GM19238 (cell line): Measurements from ENCODE around the gene GKN2.
"Not testable (repeated sequence)": the region's sequence is repeated elsewhere in the genome, so short reads cannot be mapped to it uniquely, and the experiment has no call there.

Source experiments
- DNase-seq: peaks from one replicate; pipeline ENCODE4 v3.0.0; 2011; ENCODE audit warnings: low spot score; ENCODE audit not compliant: insufficient read length

The GKN2 gene

DNA sequence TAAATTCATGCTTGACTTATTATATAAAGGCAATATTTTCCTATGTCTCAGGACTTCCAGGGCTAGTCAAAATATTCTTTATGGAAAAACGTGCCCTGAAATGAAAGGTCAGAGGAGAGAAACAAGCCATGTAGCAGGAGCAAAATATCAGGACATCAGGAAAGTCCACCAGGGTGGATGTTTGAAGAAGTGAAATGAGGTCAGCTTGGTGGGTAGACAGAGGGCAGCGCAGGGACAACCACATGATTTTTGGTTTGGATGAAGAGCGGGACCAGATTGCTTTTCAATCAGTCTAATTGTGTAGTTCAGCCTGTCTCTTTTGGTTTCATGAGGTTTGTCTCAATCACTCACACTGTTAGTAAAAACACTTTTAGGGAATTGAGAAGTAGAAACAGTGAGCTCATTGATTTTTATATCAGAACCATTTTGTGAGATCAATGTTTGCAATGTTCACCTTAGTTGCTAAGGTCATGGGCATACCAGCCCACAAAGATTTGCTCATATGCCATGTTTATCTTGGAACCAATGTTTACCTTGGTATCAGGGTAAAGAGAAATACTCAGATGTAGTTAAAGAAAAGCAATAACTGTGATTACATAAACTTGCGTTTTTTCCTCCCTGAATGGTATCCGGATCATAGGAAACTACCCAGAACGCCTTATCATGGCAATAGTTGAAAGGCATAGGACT, 32.1 kb downstream of the GKN2 start:
- no peak for DNase-seq

DNA sequence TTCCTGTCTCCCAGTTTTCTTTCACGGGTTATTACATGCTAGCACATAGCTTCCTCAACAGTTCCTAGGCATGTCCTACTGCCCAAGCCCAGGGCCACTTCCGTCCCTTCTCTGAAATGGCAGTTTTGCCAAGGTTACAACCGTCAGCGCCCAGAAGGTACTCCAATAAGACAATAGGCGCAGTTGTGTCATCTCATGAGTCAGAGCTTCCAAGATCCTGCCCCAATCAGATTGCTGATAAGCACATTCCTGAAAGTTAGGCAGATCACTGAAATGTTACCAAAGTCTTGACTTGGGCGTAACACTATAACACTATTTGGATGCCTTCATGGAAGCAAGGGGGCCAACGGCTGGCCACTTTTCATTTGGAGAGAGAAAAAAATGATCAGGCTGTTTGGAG, 34.2 kb downstream of the GKN2 start:
- DNase-seq: no peak

DNA sequence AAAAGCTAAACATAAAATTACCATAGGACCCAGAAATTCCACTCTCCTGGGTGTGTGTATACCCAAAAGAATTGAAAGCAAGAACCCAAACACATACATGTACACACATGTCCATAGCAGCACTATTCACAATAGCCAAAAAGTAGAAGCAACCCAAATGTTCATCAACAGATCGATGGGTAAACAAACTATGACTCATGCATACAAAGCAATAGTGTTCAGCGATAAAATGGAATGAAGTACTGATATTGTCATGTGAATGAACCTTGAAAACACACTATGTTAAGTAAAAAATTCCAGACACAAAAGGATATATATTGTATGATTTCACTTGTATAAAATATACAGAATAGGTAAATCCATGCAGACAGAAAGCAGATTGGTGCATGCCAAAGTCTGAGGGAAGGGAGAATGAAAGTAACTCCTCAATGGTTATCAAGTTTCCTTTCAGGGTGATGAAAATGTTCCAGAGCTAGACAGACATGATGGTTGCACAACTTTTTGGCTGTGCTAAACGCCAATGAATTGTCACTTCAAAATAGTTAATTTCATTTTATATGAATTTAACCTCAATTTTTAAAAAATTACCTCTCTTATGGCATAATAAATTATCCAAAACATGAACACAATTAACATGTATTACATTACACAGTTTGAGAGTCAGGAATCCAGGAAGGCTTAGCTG, 35.5 kb downstream of the GKN2 start:
- DNase-seq: no peak

DNA sequence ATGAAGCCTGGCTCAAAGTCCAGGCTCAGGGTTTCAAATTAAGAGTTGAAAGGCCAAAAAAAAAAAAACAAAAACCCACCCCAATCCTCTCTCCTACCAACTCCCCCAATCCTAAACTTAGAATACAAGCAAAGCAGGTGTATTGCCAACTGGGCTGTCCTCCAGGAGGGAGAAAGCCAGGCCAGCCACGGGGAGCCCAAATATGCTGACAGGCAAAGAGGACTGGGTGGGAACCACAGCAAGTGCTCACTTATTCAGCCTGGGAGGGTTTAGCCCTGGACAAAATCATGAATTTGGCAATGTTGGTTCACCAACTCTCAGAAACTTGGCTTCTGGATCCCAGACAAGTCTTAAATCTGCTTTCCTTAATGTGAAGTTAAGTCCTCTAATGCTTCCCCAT, 36.5 kb downstream of the GKN2 start:
- DNase-seq: no peak

DNA sequence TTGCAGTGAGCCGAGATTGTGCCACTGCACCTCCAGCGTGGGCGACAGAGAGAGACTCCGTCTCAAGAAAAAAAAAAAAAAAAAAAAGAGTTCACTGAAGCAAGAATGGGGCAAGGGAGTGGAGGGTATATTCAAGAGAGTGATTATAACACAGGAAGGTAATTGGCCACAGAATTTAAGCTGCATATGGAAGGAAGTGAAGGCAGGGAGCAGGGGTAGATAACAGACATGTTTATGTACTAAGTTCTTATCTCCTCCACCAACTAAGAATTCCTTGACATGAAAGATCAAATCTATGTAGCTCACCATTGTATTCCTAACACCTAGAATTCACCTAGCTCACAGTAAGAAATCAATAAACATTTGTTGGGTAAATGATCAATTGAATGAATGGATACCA, 37.3 kb downstream of the GKN2 start:
- no peak for DNase-seq

DNA sequence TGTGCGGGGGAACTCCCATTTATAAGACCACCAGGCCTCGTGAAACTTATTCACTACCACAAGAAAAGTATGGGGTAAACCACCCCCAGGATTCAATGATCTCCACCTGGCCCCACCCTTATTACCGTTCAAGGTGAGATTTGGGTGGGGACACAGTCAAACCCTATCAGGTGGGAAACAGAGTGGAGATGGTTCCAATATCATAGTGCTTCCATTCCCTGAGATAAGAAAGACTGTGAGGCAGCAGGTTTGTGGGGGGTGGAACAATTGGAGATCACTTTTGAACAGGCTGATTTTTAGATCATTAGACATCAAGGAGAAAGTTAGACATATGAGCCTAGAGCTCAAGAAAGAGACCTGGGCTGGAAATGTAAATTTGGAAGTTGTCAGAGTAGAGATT, 39.3 kb downstream of the GKN2 start:
- no peak for DNase-seq

DNA sequence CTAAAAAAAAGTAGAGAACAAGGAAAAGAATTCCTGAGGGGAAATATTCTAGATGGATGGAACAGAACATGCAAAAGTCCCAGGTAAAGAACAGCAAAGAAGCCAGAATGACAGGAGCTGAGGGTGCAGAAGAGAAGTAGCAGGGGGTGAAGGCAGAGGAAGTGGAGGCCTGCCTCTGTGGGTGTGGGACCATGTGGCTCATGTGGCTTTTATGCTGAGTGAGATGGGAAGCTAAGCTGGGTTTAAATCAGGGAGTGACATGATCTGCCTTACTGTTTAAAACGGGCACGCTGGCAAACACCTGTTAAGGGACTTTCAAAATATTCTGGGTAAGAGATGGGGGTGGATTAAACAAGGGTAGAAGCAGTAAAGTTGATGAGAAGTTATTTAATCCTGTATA, 40.0 kb downstream of the GKN2 start:
- DNase-seq: no peak

DNA sequence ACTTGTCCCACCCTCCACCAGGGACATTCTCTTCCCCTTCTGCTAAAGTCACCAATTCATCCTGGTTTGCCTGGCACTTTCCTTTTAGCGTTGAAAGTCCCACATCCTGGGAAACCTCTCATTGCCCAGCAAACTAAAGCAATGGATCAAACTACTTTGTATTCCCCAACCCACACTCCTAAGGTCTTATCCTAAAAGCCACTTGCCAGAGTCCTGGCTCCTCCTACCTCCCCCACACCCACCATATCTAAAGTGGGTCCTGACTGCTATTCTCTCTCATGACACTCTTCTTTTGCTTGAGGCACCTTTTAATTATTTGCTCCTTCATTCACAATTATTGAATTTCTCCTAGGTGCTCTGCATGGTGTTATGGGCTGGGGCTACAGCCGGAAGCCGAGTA, 40.6 kb downstream of the GKN2 start:
- DNase-seq: no peak

DNA sequence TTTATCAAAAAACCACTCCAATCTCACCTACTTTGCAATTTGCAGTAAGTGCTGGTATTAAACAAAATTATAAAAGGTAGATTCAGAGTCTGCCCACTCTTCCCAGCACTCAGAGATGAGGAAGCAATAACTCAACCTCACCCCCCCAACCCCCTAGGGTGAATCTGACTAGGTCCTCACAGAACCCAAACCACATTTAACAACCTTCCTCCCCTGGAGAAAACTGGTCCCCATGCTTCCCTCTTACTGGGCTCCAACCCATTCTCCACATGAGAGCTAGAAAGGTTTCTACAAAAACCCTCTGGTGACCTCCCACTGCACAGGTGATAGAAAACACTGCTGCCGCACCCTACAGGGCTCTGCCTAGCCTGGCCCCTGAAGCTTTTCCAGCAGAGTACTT, 41.0 kb downstream of the GKN2 start:
- DNase-seq: no peak

DNA sequence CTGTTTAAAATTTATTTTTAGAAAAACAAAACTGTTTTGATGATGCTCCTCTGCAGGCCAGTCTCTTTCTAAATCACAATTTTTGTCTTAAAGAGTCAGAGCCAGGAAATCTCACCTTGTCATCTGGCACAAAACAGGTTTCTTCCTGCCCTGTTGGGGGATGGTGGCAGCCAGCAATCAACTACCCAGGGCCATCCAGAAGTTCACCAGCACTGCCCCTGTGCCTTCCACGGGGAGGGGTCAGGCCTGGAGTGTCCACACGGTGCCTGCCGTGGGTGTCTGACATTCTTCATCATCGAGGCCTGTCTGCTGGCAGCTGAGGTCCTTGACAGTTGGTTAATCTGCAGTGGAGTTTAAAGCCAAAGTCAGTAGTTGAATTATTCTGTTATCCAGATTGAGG, 41.4 kb downstream of the GKN2 start:
- no peak for DNase-seq

DNA sequence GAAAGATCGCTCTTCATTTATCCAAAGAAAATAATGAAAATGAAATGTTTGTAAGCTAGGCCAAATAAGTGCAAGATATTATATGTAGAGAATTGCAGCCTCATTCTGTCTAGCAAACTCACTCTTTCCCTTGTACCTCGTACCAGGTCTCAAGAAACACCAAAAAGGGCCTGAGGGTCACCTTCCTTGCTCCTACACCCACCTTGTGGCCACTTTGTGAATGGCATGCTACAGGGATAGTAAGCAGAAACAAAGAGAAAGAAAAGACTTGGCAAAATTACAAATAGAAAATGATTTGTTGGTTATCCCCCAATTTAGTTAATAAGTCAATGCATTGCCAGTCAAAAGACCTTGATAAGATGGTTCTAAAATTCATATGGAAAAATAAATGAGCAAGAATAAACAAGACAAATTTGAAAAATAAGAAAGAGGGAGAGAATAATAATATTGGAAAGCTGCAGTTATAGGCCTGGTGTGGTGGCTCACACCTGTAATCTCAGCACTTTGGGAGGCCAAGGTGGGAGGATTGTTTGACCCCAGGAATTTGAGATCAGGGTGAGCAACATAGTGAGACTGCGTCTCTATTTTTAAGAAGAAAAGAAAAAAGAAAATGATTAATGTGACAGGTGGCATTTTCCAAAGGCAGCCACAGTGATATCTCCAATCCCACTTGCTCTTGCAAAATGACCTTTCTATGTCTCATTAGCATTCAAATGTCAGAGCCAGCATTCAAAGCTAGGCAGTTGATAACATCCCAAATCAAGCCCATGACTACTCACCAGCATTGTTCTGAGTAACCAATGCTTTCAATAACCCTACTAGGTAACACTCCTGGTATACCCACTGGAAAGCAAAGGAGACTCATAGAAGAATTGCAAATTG, 42.7 kb downstream of the GKN2 start:
- peak; percentile 44 for DNase-seq

DNA sequence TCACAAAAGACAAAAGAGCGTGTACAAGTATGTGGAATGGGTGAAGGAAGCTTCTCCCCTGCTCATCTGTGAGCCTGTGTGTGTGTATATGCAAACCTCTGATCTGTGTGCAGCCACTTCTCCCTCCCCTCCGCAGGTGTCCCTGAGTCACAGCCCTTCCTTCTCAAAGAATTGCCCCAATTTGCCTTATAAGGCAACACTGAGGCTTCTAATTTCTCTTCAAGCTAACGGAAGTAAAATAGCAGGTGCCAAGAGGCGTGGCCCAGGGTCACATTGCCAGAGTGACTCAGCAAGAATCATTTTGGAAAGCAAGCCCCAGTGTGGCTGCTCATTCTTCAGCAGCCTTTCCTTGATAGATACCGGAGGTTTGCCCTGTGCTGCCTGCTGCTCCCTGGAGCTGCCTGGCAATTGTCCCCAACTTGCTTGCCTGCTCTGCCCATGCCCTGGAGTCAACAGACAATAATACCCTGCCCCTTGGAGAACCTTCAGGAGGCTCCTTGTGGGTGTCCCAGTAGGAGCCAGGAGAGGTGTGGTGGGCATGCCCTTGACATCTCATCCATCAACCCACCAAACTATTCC, 44.2 kb downstream of the GKN2 start:
- DNase-seq: peak; percentile 58

DNA sequence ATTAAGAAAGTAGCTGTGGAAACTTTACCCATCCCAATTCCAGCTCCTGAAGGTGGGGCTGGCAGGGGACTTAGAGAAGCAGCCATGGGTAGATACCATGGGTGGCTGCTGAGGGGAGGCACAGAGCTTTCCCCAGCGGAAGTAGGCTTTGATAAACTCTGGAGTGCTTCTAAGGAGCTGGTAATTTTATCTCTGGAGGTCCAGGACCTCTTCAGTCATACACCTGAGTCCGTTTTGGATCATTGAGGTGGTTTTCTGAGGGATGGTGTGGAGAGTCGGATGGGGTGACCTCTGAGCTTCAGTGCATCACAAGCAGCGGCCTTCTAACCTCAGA, 44.8 kb downstream of the GKN2 start:
- DNase-seq: no peak

DNA sequence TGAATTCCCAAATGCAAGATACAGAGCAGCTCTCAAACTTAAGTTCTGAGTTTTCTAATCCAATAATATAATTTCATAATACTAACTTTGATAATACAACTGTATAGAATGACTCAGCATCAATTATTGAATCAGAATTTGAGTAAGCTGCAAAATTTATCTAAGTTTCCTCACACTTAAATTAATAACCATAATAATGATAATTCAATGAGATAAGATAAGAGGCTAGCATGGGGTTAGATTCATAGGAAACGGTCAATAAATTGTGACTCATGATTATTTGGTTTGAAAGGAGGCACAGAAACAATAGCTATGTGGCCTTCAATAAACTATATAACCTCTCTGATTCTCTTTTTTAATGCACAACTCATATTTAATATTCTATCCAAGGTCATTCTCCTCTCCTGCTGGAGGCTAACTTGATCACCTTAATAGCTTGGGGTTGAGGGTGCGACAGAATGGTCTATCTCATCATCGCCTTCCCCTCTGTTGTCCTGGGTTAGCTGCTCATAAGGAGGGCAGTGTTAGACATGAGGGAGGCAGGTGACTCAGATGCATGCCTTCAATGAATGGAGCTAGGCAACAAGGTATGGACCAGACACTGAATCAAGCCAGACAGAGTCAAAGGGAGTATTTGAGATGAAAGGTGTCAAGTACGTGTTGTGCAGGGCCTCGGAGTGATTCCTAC, 45.3 kb downstream of the GKN2 start:
- no peak for DNase-seq

DNA sequence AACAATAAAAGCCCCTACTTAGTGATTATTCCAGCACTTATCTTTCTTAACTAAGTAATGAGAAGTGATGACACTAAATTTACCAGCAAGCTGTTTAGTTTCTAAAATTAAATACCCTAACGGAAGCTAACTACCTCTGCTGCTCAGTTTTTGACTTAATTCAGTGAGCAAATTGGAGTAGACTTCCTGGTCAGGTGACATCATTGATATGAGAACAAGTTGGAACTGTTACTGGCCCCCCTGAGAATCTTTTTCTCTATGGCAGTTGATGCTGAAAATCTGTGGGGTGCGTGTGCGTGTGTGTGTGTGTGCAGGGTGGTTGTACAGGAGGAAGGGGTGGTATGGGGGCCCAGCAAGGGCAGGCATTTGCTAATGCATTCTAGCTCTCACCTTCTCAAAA, 46.0 kb downstream of the GKN2 start:
- DNase-seq: no peak

DNA sequence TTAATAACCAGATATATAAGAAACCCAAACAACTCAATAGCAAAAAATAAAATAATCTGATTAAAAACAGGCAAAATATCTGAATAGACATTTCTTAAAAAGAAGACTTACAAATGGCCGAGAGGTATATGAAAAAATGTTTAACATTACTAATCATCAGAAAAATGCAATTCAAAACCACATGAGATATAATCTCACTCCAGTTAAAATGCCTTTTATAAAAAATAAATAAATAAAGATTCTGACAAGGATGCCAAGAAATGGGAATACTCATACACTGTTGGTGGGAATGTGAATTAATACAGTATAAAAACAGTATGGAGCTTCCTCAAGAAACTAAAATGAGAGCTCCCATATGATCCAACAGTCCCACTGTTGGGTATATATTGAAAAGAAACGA, 47.6 kb downstream of the GKN2 start:
- DNase-seq: no peak

DNA sequence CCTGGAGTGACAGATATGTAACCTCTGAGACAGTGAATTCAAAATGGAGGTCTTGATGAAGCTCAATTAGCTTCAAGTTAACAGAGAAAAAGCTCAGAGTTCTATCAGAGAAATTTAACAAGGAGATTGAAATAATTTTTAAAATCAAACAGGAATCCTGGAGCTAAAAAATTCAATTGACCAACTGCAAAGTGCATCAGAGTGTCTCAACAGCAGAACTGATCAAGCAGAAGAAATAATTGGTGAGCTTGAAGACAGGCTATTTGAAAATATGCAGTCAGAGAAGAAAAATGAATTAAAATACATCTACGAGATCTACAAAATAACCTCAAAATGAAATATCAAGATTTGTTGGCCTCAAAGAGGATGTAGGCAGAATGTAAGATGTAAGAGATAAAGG, 51.1 kb downstream of the GKN2 start:
- no peak for DNase-seq

DNA sequence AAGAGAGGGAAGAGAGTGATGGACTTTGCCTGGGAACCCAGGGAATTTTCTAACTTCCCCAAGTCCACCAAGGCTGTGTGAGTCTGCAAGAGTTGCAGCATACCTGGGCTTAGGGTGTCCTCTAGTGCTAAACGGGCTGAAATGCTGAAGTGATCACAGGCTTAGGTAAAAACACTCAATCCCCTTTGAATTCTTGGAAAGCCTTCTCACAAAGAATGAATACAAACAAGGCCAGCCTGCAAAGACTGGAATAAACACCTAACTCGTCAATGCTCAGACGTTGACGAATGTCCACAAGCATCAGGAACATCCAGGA, 51.5 kb downstream of the GKN2 start:
- DNase-seq: no peak

DNA sequence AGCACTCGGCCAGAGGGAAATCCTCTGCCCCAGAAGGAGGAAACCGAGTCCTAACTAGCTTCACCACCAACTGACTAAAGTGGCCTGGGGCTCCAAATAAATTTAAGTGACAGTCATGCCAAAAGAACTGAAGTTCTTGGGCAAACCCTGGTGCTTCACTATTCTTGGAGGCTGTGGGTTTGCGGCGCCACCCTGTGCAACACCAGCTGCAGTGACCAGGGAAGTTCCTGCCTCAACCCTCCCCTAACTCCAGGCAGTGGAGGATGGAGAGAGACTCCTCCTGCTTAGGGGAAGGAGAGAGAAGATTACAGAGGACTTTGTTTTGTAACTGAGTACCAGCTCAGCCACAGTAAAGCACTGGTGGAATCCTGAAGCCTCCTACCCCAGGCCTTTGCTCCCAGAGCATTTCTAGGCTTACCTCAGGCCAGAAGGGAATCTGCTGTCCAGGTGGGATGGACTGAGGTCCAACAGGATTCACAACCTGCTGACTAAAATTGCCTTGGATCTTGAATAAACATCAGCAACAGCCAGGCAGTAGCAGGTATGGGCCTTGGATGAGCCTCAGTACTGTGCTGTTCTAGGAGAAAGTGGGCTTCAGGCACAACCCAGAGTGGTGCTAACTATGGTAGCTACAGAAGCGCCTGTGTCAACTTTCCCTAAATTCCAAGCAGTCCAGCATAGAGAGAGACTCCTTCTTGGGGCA, 52.0 kb downstream of the GKN2 start:
- DNase-seq: no peak

DNA sequence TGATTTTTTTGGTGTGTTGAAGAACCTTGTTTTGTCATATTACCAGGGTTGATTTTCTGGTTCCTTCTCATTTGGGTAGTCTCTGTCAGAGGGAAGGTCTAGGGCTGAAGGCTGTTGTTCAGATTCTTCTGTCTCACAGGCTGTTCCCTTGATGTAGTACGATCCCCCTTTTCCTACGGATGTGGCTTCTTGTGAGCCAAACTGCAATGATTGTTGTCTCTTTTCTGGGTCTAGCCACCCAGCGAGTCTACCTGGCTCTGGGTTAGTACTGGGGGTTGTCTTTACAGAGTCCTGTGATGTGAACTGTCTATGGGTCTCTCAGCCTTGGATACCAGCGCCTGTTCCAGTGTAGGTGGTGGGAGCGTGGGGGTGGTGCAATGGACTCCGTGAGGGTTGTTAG, 56.7 kb downstream of the GKN2 start:
- DNase-seq: not testable (repeated sequence)
